ENCODE data around the gene BID.

BID gene

GRCh38 chr22:17784776-17785175 lies 10.5 kb upstream of the BID start:
- in situ Hi-C loops (cut with MboI; ENCODE audit: low sequenced_read_pairs) = no loop called here

DNA sequence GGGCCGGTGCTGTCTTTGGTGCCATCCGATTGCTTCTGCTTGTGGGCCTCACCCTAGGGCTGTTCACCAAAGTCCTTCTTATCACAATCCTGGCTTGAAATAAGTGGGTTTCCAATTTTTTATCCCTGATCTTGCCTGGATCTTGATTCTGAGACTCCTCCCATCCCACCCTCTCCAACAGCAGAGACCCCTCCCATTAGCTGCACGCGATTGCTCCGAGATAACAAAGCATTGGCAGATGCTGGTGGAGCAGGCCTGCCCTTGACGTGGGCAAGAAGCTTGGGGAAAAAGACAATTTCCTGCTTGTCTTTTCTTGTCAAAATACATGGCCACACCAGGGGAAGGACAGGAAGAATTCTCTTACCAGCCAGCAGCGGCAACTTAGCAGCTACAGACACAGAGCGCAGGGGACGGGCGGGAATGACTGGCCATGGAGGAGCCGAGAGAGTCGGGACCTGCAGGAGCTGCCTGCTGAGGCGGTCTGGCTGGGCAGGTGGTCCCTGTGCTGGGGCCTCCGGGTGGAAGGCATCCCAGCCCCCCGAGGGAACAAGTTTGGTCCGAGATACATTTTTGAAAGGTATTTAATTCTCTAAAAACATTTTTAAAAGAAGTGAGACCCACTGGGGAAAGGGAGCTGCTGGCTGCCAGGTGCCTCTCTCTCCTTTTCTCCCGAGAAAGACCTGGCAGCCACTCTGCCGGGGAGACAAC lies 9.7 kb upstream of the BID start:
- in situ Hi-C loops (cut with MboI; ENCODE audit: low sequenced_read_pairs) = no loop called here

GRCh38 chr22:17783312-17783711 lies 9.0 kb upstream of the BID start:
- in situ Hi-C loops (cut with MboI; ENCODE audit: low sequenced_read_pairs) = no loop called here

- in situ Hi-C loops (cut with MboI; ENCODE audit: low sequenced_read_pairs) = no loop called here
Observed at GRCh38 chr22:17782621-17783020, 8.4 kb upstream of the BID start.

DNA sequence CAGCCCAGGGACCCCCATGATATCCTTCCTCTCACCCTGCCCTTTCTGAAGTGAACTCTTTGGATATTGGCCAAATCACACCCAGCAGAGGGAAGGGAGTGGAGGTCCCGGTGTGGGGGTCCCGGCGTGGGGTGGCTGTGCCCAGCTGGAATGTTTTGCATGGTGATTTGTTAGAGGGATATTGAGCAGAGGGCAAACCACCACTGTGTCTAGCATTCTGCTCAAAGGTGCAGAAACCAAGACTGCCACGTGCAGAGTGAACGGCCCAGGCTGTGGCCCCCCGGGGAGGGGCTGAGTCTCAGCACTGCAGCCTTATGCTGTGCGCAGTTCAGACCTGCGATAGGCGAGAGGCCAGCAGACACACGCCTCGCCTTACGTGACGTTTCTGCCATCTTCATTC lies 7.9 kb upstream of the BID start:
- in situ Hi-C loops (cut with MboI; ENCODE audit: low sequenced_read_pairs) = no loop called here

- in situ Hi-C loops (cut with MboI; ENCODE audit: low sequenced_read_pairs) = no loop called here
Observed at GRCh38 chr22:17781319-17782031, 7.2 kb upstream of the BID start.

DNA sequence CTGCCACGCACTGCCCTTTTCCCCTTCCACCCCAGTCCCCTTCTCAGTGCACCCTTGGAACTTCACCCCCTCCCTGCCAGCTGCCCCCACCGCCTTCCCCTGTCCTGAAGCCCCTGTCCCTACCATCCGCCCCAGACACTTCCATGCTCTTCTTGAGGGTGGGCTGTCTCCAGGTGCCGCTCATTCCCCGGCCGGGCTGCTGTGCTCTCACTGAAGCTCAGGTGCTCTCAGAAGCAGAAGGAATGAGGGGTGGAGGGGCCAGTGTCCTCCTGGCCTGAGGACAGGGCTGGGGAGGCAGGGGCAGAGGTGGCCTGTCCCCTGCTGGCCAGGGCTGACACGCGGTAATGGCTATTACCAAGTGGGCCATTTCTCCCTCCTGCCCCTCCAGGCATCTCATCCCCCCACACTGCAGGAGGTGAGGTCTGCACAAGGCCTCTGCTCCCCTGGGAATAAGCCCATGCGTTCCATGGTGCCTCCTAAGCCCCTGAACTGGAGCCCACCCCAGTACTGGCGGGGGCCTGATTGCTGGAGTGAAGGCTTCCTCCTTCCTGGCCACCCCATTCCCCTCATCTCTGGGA lies 6.6 kb upstream of the BID start:
- in situ Hi-C loops (cut with MboI; ENCODE audit: low sequenced_read_pairs) = no loop called here

DNA sequence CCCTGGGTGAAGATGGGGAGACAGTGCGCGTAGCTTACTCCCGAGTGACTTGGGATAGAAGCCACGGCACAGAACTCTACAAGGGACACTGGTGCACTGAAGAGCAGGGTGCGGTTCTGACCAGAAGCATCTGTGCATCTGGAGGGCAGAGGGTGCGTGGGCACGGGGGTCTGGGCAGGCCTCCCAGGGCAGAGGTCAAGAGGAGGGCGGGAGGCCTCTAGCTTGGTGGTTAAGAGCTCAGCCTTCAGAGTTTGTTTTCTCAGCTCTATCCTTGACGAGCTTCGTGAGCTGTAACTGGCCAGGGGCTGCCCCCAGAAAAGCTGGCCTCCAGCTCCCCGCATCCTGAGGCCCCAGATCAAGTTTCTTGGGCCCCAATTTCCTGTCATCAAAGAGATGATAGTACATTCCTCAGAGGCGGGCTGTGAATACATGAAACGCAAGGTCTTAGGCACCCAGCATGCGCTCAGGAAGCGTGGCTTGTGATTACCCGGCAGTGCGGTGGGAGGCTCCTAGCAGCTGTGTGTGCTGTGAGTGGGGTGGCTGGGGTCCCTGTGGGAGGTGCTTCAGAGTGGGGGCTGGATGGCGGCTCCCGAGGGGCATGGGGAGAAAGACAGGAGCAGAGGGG lies 6.0 kb upstream of the BID start:
- in situ Hi-C loops (cut with MboI; ENCODE audit: low sequenced_read_pairs) = no loop called here

GRCh38 chr22:17779286-17780115 lies 5.2 kb upstream of the BID start:
- in situ Hi-C loops (cut with MboI; ENCODE audit: low sequenced_read_pairs) = no loop called here

GRCh38 chr22:17778412-17778976 lies 4.2 kb upstream of the BID start:
- in situ Hi-C loops (cut with MboI; ENCODE audit: low sequenced_read_pairs) = no loop called here

- in situ Hi-C loops (cut with MboI; ENCODE audit: low sequenced_read_pairs) = no loop called here
Observed at GRCh38 chr22:17777717-17778044, 3.4 kb upstream of the BID start.

GRCh38 chr22:17777005-17777716 lies 2.9 kb upstream of the BID start:
- in situ Hi-C loops (cut with MboI; ENCODE audit: low sequenced_read_pairs) = no loop called here

- in situ Hi-C loops (cut with MboI; ENCODE audit: low sequenced_read_pairs) = no loop called here
Observed at GRCh38 chr22:17775781-17776465, 1.7 kb upstream of the BID start.

DNA sequence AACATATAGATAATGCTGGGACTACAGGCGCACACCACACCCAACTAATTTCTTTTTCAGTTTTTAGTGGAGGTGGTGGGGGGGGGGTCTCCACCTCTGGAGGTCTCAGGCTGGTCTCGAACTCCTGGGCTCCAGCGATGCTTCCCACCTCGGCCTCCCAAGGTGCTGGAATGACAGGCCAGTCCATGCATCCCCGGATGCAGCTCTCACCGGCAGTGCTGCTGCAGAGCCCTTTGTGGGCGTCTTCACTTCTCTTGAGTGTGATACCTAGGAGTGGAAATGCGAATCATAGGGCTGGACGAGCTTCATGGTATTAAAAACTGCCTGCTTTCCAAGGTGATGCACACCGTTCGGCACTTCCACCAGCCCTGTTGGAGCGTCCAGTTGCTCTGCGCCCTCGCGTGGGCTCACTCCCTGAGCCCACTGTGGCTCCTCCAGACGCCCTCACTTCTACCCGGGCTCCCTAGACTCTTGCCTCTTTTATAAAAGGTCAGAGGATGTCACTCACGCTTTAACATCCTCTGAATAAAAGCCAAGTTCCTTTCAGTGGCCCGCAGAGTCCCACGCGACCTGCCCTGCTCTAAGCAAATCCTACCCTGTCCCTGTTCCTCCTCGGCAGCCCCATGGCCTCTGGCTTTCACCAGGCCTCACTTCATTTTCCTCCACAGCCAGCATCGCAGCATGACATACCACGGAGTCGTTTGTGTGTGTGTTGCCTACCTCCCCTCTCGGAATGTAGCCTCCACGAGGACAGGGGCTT lies 837 bp upstream of the BID start:
- in situ Hi-C loops (cut with MboI; ENCODE audit: low sequenced_read_pairs) = no loop called here

DNA sequence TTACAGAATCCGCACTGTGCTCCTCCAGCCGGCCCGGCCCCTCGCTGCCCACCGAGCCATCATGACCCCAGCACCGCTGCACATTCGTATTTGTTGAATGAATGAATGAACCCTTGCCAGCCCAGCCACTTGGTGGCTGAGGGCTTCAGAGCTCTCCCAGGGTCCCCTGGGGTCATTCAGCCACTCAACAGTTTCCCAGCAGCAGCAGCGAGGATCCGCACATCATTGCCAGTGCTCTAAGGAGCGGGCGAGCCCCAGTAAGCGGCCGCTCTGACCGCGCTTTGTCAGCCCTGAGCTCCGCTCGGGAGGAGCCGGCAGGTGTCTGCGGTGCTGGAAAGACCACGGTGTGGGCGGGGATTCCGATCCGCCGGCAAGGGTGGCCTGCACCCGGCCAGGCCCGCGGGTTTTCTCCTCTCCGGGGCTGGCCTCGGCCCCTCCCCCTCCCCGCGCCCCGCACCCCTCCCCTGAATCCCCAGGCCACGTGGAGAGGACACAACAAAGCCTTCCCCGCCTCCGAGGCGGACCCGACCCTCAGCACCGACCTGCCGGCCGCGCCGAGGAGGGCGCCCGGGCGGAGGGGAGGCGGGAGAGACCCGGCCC lies 563 bp downstream of the BID start:
- in situ Hi-C loops (cut with MboI; ENCODE audit: low sequenced_read_pairs) = no loop called here

DNA sequence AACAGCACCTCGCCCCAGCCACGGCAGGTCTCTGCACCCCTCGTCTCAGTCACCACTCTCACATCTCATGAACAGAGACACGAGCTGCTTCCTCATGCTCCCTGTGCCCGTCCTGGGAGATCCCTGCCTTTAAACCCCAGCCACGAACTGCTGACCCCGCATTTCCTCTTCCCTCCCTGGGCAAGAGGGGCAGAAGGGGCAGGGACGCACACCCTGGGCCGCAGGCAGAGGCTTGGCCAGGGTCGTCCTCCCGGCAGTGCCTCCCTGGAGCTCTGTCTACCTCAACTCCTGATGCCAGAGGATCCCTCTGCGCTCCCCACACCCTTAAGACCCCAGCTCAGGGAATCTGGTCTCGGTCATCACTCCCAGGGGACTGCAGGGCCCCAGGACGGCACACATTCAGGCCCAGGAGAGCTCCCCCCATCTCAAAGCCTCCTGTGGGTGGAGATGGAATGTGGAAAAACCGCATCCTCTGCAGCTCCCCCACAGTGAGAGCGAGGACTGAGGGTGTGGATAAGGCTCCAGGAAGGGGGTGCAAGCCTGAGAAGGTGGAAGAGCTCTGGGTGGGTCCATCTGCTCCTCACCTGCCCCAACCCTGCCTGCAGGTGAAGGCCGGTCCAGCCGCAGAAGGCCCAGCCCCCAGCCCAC lies 1.2 kb downstream of the BID start:
- in situ Hi-C loops (cut with MboI; ENCODE audit: low sequenced_read_pairs) = no loop called here

DNA sequence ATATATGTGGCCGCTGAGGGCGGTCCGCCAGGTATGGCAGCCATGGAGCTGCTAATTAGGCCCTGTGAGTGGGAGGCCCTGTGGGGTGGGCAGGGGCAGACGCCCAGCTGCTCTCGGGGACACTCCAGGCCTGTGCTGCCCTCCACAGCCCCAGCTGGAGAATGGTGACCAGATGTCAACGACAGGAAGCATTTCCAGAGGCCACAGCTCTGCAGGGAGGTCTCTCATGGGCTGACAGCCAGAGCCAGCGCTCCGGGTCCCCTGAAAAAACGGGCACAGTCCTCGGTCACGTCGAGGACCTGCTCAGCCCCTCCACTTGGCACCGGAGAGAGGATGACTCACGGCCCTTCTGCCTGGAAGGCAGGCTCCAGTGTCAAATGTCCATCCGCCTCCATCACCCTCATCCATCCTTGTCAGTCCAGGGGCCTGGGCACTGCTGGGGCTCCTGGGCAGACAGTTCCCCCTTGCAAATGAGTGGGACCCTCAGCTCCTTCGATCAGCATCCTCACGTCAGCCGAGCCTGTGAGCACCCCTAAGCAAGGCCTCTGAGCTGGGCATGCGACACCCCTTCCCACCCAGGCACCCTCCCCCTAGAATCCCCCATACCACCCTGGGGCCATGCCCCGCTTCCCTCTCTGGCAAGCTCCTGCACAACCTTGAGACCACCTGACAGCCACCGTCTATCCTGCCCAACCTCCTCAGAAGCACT lies 1.9 kb downstream of the BID start:
- in situ Hi-C loops (cut with MboI; ENCODE audit: low sequenced_read_pairs) = no loop called here

Measured in HL-60/S4 treated with phorbol 12-myristate 13-acetate at 8.2 ng/mL for 4 days and 3 days (cell line).